Thoracic aorta (tissue), 2 donors: ENCODE measurements around the gene MYOF. TPM values are rescaled to one million over a fixed set of nuclear protein-coding genes. Genes with fewer than 3 reads are reported as not detected.

Experiments
- ATAC-seq: fragments of 150-250 bp; one replicate; pipeline ENCODE4 v1.8.0; 2017; ENCODE audit warnings: low read depth; ENCODE audit not compliant: insufficient number of reproducible peaks, low FRiP score
- DNase-seq: peaks from one replicate; pipeline ENCODE4 v3.0.0-alpha.2; 2020; ENCODE audit warnings: low spot score
- H3K27ac ChIP-seq, 2 donors: fragments of 200-600 bp; sonication (generic); 1 replicate in 1 of 2; 2 replicates in 1 of 2; pipeline ENCODE4 v1.5.1; 2016; ENCODE audit warnings: mild to moderate bottlenecking in 2 of 2, moderate library complexity in 2 of 2
- H3K27me3 ChIP-seq: fragments of 200-600 bp; sonication (generic); replicated peaks from 2 replicates; pipeline ENCODE4 v1.6.0; 2016; ENCODE audit warnings: mild to moderate bottlenecking; ENCODE audit not compliant: insufficient read depth
- H3K36me3 ChIP-seq: fragments of 200-600 bp; sonication (generic); one replicate; pipeline ENCODE4 v1.5.1; 2016
- H3K4me1 ChIP-seq, 2 donors: fragments of 200-600 bp; sonication (generic); 1 replicate in 1 of 2; 2 replicates in 1 of 2; pipeline versions ENCODE4 v1.5.1 to v1.6.0; 2016; ENCODE audit warnings: low read depth in 2 of 2, mild to moderate bottlenecking in 1 of 2; ENCODE audit not compliant: control insufficient read depth in 1 of 2
- H3K4me3 ChIP-seq: fragments of 200-600 bp; sonication (generic); 2 replicates; pipeline ENCODE4 v1.5.1; 2016; ENCODE audit warnings: mild to moderate bottlenecking
- H3K9me3 ChIP-seq: fragments of 200-600 bp; sonication (generic); 2 replicates; pipeline ENCODE4 v1.5.1; 2016
- total RNA-seq, 2 donors: library from RNA; depleted of rRNA; stranded (reverse); fragments of >200 nt; gene quantifications; one replicate each; pipeline versions ENCODE4 v1.1.0 to v1.2.3, GENCODE V29; 2016
- TF ChIP-seq, protein P1 (sequence below): fragments of 200-600 bp; sonication (generic); IDR thresholded peaks from one replicate; pipeline ENCODE4 v1.5.1; 2019; ENCODE audit warnings: antibody characterized with exemption

The MYOF gene
- total RNA-seq, 2 donors from 2014 or later = 132 to 138 TPM

GRCh38 chr10:93465806-93466675 lies 16.1 kb downstream of the MYOF start:
- TF ChIP-seq, protein P1, sequence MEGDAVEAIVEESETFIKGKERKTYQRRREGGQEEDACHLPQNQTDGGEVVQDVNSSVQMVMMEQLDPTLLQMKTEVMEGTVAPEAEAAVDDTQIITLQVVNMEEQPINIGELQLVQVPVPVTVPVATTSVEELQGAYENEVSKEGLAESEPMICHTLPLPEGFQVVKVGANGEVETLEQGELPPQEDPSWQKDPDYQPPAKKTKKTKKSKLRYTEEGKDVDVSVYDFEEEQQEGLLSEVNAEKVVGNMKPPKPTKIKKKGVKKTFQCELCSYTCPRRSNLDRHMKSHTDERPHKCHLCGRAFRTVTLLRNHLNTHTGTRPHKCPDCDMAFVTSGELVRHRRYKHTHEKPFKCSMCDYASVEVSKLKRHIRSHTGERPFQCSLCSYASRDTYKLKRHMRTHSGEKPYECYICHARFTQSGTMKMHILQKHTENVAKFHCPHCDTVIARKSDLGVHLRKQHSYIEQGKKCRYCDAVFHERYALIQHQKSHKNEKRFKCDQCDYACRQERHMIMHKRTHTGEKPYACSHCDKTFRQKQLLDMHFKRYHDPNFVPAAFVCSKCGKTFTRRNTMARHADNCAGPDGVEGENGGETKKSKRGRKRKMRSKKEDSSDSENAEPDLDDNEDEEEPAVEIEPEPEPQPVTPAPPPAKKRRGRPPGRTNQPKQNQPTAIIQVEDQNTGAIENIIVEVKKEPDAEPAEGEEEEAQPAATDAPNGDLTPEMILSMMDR = no peak
- Histone ChIP-seq H3K36me3 (no peaks in the 10 kb centered on the region), H3K27ac (peak overlapping the region; percentile 89 to 92), H3K4me1 (peaks cover 66 to 90% of the 10 kb centered on the region in 2 donors), H3K27me3 (no peaks in the 10 kb centered on the region), H3K4me3 (peak overlapping the region; percentile 27), H3K9me3 (no peaks in the 10 kb centered on the region)
- ATAC-seq = peak; percentile 77
- DNase-seq = peak; percentile 86

DNA sequence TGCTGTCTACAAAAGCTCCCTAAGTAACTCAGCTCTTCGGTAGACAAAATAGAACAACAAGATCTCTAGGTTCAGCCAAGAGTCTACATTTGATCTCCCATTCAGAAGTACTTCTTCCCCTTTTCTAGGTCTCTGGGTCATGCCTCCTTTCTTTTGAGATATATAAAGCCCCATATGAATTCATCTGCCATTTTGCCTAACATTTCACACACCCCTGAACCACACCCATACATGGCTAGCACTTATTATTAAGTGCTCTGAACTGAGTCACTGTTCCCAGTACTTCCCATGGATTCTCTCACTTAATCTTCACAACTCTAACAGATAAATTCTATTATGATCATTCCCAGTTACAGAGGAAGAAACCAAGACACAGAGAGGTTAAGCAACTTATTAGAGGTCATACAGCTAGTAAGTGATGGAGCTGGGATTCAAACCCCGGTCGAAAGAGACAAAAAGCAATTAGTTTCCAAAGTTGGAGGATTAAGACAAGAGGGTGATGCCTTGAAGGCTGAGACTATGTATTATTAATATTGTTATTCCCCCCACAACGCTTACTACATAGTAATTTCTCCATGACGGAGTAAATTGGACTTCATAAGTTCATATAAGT lies 17.3 kb downstream of the MYOF start:
- no peak for ATAC-seq
- no peak for DNase-seq
- no peaks in the 10 kb centered on the region for H3K27me3 ChIP-seq
- H3K27ac ChIP-seq = peak overlapping the region; percentile 89 to 92
- no peaks in the 10 kb centered on the region for H3K9me3 ChIP-seq
- H3K4me1 ChIP-seq = peaks cover 59 to 86% of the 10 kb centered on the region in 2 donors
- TF ChIP-seq, protein P1 = no peak
- no peak overlapping the region for H3K4me3 ChIP-seq
- H3K36me3 ChIP-seq = no peaks in the 10 kb centered on the region

GRCh38 chr10:93463723-93464476 lies 18.2 kb downstream of the MYOF start:
- Histone ChIP-seq H3K27me3 (no peaks in the 10 kb centered on the region), H3K9me3 (no peaks in the 10 kb centered on the region), H3K4me3 (no peak overlapping the region), H3K36me3 (no peaks in the 10 kb centered on the region), H3K4me1 (peaks cover 57 to 86% of the 10 kb centered on the region in 2 donors), H3K27ac (peak overlapping the region; percentile 89 to 92)
- TF ChIP-seq, protein P1 = no peak
- ATAC-seq (no peak), DNase-seq (no peak)

GRCh38 chr10:93462881-93463280 lies 19.3 kb downstream of the MYOF start:
- Histone ChIP-seq H3K27ac (peak overlapping the region; percentile 89 to 92), H3K4me1 (peaks cover 59 to 84% of the 10 kb centered on the region in 2 donors), H3K4me3 (no peak overlapping the region), H3K36me3 (no peaks in the 10 kb centered on the region), H3K9me3 (no peaks in the 10 kb centered on the region), H3K27me3 (no peaks in the 10 kb centered on the region)
- TF ChIP-seq, protein P1 = no peak
- ATAC-seq = peak; percentile 11
- DNase-seq = no peak

DNA sequence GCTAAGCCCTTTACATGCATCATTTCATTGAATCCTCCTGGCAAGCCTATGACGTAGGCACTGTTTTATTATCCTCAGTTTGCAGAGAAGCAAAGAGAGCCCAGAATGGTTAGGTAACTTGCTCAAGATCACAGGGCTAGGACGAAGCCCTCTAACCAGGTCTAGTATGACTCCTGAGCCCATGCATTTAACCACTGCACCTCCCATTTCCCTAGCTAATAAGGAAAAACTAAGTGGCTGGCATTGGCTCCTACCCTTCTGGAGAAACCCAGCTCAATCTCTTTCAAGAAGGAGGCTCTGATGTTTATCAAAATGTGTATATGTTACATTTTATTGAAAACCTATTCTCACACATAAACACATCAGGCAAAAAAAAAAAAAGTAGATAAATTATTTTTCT lies 19.8 kb downstream of the MYOF start:
- no peaks in the 10 kb centered on the region for H3K36me3 ChIP-seq
- H3K4me1 ChIP-seq = peaks cover 64 to 88% of the 10 kb centered on the region in 2 donors
- ATAC-seq (no peak), DNase-seq (no peak)
- H3K9me3 ChIP-seq = no peaks in the 10 kb centered on the region
- TF ChIP-seq, protein P1 = no peak
- H3K4me3 ChIP-seq = no peak overlapping the region
- H3K27ac ChIP-seq = peak overlapping the region; percentile 89 to 92
- H3K27me3 ChIP-seq = no peaks in the 10 kb centered on the region
